ENCODE results near the gene MGMT.

The MGMT gene

DNA sequence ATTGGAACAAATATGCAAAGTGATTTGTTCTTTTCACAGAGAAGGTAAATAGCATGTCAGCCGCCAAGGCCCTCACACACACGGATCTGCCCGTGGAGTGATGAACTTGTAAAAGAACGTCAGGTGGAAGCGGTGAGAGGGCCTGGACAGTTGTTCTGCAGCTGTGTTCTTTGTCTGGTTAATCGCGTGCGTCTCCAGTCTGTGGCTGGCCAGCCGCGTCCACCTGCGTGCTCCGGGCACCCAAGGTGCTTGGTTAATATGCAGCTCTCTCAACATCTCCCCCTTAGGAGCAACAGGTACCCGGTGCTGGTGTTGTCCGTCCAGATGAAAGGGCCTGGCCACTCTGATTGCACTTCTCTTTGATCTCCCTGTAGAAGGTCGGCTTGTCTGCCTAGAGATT lies 162.9 kb downstream of the MGMT start:
- DNase-seq = no peak

DNA sequence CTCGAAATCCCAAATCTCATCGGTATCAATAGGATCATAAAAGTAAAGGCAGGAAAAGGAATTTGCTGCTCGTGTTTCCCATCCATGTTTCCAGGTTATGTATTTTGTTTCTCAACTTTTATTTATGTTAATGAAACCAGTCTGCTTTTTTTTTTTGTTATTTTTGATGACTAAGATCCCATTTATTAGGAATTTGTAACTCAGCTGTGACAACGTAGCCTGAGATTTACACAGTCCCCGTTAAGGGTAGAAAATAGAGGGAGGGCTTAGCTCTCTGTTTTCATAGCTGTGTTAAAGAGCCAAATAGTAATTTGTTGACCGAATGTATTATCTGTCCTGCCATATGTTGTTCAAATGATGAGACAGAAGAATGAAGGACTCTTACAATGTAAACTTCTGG lies 164.0 kb downstream of the MGMT start:
- no peak for DNase-seq

DNA sequence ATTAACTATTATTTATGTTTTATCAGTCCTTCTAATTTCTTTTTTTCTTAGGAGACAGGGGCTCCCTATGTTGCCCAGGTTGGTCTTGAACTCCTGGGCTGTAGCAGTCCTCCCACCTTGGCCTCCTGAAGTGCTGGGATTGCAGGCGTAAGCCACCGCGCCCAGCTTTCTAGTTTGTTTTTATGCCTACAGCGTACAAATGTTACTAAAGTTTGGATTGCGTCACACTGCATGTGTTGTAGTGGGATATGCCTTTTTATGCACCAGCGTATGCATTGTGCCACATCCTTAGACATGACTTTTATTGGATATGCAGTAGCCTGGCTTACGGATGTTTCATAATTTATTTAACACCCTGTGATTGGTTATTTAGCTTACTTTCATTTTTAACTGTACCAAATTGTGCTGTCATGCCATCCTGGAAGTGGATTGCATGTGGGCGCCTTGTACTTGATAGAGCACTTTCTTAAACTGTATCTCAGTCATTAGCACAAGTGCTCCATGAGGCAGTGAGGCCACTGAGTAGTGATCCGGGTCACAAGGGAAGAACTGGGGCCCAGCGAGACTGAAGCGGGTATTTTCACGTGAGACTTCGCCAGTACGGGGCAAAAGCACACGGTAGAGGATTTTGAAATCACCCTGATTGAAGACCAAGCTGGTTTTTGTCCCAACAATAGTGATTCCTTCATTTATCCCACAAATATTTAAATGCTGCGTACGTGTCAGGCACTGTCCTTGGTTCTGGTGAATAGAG lies 165.0 kb downstream of the MGMT start:
- DNase-seq = no peak

DNA sequence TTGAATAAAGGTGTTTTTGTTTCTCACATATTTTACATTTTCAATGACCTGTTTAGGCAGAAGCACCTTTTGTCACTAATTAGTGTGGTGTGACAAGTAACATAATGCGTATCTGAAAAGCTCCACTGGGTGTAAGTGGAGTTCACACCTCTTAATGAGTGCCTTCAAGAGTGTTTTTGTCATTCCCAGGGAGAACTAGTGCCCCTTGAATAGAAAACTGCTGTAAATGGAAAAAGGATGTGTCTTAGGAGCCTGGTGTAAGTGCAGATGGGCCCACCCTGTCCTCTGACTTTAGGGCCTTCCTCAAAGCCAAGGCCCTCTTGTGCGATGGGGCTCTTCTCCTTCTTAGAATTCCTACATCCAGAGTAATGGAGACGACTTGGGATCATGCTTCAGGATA lies 170.0 kb downstream of the MGMT start:
- no peak for DNase-seq

DNA sequence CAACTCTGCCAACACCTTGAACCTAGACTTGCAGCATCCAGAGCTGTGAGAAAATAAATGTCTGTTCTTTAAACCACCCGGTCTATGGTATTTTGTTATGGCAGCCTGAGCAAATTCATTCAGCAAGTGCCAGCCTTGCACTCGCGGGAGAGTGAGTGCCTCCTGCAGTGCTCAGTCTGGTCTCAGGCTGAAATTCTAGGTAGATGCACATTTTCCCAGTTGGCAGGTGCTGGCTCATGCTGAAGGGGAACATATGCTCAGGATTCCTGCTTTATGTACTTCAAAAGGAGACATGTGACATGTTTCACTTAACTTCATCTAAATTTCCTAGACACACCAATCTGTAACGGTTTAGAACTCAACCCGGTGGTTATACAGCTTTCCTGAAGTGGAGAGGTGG lies 170.8 kb downstream of the MGMT start:
- DNase-seq = no peak

DNA sequence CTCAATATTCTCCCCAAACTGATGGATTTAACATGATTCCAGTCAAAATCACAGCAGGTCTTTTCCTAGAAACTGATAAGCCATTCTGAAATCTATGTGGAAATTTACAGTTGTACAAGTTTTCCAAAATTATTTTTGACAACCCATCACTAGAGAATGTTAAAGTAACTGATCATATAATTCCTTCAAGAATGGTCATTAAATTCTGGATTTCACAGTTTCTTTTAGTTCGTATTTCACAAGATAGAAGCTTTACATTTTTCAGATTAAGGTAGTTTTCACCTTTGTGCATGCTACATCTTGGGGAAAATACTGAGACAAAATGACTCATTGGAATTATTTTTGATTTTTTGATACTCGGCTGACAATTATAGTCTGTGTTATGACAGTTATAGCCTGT lies 174.3 kb downstream of the MGMT start:
- DNase-seq = no peak

DNA sequence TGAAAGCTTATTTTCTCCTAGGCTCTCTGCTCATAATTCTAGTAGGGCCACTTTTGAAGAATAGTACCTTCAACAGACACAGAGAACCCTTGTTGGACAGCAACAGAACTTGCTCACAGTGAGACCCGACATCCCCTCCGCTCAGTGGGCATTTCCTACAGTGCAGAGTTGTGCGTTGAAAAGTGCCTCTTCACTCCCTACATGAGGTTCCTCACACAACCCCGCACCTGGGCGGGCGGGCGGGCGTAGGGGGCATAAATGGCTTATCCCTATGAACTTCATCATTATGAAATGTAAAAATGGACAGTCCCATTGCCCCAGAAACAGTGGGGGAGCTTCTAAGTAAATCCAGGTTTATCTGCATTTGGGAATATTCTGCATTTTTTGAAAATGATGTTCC lies 174.9 kb downstream of the MGMT start:
- no peak for DNase-seq

DNA sequence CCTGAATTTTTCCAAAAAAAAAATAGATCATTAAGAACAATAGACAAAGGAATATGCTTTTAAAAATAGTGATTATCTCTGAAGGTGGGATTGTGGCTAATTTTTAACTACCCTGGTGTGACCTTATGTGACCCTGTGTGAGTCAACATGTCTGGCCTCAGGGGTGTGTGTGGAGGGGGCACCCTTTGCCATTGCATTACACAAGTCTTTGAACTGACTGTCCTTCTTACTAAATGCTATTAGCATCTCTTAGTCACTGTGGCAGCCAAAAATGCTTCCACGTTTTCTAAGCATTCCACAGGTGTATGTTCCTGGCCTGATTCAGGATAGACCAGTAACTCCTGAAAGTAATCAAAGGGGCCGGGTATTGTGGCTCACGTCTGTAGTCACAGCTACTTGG lies 175.4 kb downstream of the MGMT start:
- DNase-seq = no peak

DNA sequence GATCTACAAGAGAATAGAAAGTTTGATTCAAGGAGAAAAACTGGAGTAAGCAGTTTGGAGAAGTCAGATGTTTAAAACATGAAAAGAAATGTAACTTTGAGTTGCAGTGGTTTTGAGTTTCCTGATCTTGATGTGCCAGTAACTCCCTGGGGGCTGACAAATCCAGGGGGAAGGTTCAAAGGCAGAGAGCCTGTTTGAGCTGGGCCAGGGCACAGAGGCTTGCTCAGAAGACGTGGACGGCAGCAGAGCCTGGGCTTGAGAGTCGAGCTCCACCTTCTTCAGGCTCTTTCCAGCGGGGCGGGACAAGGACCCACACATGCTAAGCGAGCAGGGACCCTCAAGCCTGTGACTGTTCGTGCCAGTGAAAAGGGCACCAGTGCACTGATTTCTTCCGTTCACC lies 176.2 kb downstream of the MGMT start:
- no peak for DNase-seq

DNA sequence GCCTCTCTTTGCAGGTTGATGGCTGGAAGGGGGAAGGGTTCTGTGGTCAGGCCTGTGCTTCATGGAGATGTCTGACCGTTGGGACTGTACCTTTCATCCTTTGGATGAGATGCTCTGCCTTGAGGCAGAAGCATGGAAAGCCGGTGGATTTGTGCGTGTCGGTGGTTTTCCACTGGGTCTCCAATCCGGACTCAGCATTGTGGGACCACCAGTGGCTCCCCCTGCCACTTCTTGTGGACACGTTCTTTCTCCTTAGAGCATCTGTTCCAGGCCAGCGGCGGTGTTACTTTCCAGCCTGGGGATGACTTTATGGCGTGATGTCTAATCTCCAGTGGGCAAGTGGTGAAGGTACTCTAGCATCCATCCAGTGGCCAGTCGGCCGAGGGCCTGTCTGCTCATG lies 178.4 kb downstream of the MGMT start:
- no peak for DNase-seq

DNA sequence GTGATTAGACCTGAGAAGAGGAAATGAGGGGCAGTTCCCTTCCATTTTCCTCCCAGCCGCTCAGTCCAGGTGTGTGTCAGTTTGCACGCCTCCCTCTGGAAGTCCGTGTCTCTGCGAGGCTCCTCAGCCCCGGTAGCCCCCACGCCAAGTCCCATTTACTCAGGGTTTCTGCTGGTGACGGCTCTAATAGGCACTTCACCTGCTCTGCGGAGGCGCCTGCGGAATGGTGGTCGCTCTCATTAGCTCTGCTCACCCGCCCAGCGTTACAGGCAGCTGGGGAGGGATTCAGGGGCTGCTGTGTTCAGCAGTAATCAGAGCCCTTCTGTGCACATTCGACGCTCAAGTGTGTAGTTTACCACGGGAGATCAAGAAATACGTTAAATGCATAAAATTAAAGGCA lies 179.9 kb downstream of the MGMT start:
- no peak for DNase-seq

DNA sequence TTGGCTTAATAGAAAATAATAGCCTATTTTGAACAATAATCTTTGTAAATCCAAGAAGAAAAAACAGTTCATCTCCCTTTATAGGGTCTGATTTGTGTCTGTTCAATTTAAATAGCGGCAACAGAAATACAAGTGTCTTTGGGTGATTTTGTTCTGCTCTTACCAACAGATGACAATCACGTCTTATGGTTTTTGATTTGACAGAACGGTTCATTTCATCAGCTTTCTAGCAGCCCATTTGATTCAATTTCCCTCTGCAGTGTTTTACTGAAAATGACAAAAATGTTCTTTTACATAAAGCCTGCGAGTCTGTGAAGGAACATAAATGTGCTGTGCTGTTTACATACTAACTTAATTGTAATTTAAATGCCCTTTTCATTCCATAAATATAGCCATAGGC lies 180.5 kb downstream of the MGMT start:
- DNase-seq = no peak

DNA sequence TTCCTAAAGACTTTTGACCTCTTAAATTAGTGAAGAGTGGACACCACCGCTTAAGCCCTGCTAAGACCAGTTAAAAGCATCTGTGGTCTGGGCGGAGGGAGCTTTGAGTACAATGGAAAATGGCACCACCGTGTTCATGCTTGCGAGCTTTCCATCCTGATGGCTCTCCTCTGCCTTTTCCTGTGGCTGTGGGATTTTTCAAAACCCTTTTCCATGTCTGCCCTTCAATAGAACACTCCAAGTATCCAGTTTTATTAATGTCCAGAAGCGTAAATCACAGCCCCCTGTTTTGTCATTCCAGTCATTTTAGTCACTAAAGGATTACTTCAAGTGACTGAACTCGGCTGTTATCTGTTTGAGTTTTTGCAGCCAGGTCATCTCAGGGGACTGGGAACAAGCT lies 181.8 kb downstream of the MGMT start:
- no peak for DNase-seq

DNA sequence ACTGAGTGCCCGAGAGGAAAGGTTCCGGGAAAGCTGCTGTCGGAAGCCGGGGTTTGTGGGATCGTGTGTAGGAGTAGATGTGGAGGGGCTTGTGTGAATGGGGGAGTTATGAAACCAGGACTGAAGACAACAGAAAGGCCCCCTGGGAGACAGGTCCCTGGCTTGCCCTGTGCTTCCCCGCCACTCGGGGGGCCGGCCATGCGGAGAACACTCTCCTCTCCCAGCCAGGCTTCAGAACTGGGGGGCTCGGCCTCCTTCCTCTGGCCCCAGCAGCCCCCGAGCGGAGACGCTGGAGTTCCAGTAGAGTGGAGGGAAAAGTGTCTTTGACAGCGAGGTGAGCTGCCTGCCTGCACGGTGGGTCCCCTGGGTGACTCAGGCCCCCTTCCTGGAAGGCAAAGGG lies 185.0 kb downstream of the MGMT start:
- no peak for DNase-seq

DNA sequence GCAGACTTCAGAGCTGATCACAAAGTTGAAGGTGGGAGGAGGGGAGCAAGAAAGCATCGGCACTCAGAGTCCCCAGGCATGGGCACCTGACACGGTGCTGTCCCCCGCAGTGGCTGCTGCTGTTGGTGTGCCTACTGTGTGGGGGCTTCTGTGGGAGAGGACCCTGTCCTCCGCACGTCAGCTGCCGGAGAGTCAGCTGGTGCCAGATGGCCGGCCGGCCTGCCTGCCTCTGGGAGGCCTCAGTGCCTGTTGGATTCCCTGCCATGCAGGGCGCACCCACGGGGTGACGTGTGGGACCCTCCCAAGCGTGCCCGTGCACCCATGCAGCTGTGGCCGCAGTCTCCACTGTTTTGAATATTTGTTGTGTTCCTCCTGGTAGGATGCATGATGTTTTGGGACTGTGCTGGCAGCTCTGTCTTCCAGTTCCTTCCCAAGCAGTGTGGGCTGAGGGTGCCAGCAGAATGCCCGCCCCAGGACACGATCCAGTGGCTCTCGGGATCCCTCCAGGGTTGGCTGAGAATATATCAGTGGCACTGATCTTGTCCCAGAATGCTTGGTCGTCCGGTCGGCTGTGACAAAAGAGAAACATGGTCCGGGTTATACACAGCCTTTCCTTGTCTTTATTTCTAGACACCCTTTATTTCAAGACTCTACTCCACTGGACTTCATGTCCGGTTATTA lies 185.6 kb downstream of the MGMT start:
- DNase-seq = no peak

DNA sequence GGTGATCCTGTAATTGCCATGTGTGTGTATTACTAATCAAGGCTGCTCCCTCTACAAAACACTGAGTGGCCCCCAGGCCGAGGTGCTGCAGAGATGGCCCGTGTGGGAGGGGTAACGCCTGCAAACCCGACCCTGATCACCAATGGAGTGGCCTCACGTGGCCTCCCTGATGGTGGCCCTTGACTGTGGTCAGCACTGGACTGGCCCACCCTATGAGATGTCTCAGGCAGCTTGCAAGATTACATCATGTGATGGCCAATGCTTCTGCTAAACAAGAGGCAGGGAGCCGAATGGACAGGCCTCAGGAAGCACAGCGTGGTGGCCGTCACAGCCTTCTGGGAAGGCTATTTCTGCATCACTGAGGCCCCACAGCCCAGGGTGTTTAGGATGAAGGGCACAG lies 186.4 kb downstream of the MGMT start:
- DNase-seq = no peak

DNA sequence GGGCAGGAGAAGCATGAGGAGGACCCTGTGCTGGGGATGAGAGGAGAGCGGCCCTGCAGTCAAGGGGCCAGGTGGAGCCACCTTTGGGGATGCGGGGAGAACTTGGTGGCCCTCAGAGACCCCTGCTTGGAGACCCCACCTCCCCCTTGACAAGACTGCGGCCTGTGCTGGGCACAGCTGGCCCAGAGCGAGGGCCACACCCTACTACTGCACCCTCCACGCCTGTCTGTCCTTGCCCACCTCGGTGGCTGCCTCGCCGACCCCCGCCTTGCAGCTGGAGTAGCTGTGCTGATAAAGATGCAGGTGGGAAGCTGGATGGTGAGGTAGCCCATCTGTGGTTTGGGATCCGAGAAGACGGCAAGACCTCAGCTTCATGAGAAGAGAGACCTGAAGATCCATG lies 186.8 kb downstream of the MGMT start:
- DNase-seq = no peak

DNA sequence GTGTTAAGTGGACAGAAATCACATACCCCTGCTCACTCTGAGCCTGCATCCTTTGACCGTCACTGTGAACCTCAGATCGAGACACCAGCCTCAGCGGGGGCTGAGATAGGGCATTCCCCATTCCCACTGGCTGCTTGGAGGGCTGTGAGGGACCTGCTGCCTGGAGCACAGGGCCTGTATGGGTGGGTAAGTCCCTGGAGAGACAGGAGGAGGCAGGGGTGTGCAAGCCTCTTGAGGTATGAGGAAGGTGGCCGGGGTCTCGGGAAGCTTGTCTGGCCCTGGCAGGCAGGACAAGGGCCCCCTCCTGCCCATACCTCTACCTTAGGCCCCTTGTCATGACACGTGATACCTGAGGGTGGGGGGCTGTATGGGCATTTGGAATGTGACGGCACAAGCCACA lies 187.4 kb downstream of the MGMT start:
- no peak for DNase-seq

DNA sequence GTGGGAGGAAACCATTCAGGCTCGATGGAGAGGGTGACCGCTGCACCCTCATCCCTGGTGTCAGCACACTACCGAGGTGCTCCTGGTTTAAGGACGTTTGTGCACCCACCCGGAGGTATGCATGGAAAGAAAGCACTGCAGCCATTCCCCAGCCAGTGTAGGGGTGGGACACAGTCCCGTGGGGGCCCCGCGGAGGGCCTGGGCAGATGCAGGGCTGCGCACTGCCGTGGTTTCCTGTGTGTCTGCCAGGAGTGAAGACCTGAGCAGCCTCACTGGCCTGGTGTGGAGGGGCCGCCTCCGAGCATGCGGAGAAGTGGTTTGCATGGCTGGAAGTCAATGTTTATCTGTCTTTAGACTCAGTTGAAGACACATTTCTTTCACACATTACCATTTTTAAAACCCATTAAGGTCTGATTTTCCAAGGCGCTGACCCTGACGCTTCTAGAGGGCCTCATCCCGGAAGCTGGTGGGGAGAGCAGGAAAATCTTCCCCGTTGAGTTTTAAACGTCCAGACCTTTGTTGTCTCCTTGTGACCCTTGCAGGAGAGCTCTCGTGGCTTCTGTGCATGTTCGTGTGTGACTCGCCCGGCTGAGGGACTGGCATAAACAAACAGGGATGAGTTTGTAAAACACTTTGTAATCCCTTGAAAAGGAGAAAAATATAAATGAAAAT lies 188.1 kb downstream of the MGMT start:
- DNase-seq = no peak

DNA sequence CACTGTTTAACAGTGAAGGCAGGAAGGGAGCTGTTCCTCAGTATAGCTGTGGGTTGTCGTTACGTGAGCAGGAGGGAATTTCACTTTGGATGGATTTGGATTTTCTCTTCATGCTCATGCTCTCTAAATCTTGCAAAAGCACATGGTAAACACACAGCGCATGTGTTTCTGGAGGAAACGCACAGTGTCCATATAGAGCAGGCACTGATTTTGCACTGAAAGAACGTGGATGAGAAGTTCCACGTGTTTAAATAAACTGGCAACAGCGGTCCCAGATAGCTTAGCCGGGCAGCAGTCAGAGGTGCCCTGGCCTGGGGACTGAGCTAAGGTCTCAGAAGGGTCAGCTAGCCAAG lies 188.6 kb downstream of the MGMT start:
- DNase-seq = no peak

DNA sequence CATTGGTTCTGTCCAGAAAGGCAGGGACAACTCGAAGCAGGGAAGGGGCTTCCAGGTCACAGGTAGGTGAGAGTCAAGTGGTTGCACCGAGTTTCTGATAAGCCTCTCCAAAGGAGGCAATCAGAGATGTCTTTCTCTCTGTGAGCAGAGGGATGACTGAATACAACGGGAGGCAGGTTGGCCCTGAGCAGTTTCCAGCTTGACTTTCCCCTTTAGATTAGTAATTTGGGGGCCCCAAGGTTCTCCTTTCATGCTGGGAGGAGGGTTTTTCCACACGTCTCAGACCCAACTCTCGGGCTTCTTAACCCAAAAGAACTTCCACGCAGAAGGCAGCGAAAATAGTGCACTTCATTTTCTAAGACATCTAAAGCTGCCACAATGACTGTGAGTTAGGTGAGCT lies 189.6 kb downstream of the MGMT start:
- no peak for DNase-seq

DNA sequence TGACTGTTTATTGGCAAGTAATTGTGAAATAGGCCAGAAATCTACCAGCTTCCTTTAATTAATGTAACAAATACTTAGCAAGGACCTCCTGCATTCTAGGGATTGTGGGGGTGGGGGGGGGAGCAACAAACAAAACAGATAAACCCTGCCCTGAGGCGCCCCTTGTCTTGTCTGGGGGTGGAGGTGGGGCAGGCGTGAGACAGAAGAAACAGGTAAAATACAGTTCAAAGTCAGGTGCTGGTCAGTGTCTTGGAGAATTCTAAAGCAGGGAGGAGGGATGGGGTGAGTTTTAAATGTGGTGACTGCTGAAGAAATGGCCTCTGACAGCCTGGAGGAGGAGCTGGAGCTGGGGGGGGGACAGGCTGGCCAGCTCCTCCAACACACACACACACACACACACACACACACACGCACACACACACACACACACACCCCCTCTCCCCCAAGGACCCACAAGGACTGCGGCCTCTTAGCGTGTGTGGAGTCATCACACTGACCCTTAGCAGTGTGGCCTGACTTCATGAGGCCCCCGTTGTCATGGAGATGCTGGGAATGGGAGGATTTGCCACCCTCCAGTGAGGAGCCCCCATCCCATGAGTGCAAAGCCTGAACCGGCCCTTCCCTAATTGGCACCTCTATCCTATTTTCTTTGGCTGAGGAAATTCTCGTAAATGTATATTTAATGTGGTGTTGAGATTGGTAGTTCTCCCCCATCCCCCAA lies 190.4 kb downstream of the MGMT start:
- no peak for DNase-seq

DNA sequence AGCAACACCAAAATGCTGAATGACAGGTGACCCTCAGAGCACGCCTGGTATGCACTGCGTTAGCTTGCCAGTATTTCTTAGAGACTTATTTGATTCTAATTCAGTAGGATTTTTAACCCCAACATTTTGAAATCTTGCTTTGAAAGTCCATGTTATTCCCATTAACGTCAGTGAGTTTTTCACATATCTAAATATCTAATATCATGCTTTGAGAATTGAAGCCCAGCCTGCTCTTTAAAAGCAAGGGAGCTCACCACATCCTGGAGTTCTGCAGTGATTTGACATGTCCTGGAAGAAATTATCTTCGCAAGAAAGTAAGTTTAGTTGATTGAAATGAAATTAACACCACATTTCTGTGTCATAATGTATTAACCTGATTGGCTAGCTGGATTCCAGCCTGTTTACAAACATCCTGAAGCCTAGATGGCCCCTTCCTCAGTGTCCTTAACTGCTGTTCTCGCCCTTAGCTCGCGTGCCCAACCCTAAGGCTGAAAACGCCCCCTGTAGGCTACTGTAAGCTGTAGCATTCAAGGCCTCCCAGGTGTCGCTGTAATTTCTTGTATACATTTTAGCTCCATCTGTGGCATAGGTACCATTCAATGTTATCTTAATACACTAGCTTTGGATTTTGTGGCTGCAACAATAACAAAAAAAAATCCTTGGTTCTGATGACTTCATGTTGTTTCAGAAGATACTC lies 191.5 kb downstream of the MGMT start:
- DNase-seq = no peak
